GM23338 (cell line): ENCODE measurements around the gene CD7. TPM values are rescaled to one million over a fixed set of nuclear protein-coding genes. Genes with fewer than 3 reads are reported as not detected.

Source experiments
- ATAC-seq: fragments of 200-7000 bp; cut with Tn5 transposase; 3 replicates; pipeline ENCODE4 v1.9.1; 2020
- DNase-seq: peaks from one replicate; pipeline ENCODE4 v3.0.0-alpha.2; 2015; ENCODE audit warnings: low spot score
- H2AFZ ChIP-seq: fragments of 200-600 bp; sonication (generic); 2 replicates; pipeline ENCODE4 v1.8.0; 2016; ENCODE audit warnings: antibody characterized with exemption, mild to moderate bottlenecking, moderate library complexity
- H3F3A ChIP-seq: fragments of 200-600 bp; sonication (generic); replicated peaks from 2 replicates; pipeline ENCODE4 v1.8.0; 2017; ENCODE audit warnings: antibody characterized with exemption, mixed run types, low read depth
- H3K27ac ChIP-seq: fragments of 200-600 bp; sonication (generic); 2 replicates; pipeline ENCODE4 v1.6.1; 2016; ENCODE audit warnings: low read depth
- H3K27me3 ChIP-seq: fragments of 200-600 bp; sonication (generic); 2 replicates; pipeline ENCODE4 v1.8.0; 2016; ENCODE audit warnings: mild to moderate bottlenecking, mixed run types, moderate library complexity; ENCODE audit not compliant: insufficient read depth
- H3K36me3 ChIP-seq: fragments of 200-600 bp; sonication (generic); 2 replicates; pipeline ENCODE4 v1.8.0; 2016; ENCODE audit warnings: mild to moderate bottlenecking; ENCODE audit not compliant: insufficient read depth
- H3K4me1 ChIP-seq: fragments of 200-600 bp; sonication (generic); 2 replicates; pipeline ENCODE4 v1.8.0; 2016; ENCODE audit warnings: mild to moderate bottlenecking, moderate library complexity; ENCODE audit not compliant: insufficient read depth
- H3K4me2 ChIP-seq: fragments of 200-600 bp; sonication (generic); 2 replicates; pipeline ENCODE4 v1.7.1; 2017; ENCODE audit warnings: mixed run types
- H3K4me3 ChIP-seq: fragments of 200-600 bp; sonication (generic); 2 replicates; pipeline ENCODE4 v1.6.1; 2016; ENCODE audit warnings: mixed run types
- H3K79me2 ChIP-seq: fragments of 200-600 bp; sonication (generic); replicated peaks from 2 replicates; pipeline ENCODE4 v1.8.0; 2017; ENCODE audit warnings: mild to moderate bottlenecking; ENCODE audit not compliant: insufficient read depth
- H3K9me2 ChIP-seq: fragments of 200-600 bp; sonication (generic); 2 replicates; pipeline ENCODE4 v1.8.0; 2017; ENCODE audit not compliant: insufficient read depth
- H4K20me1 ChIP-seq: fragments of 200-600 bp; sonication (generic); replicated peaks from 2 replicates; pipeline ENCODE4 v1.8.0; 2017; ENCODE audit warnings: mild to moderate bottlenecking; ENCODE audit not compliant: insufficient read depth
- H3K27ac Mint-ChIP-seq: 2 replicates; pipeline ENCODE4 v1.8.0; 2020; ENCODE audit warnings: inconsistent platforms, mild to moderate bottlenecking, moderate library complexity, mixed read lengths
- H3K27me3 Mint-ChIP-seq: 3 replicates; pipeline ENCODE4 v1.8.0; 2022; ENCODE audit warnings: low read depth, mild to moderate bottlenecking, moderate library complexity, mixed read lengths, inconsistent platforms; ENCODE audit not compliant: insufficient read depth, poor library complexity
- H3K36me3 Mint-ChIP-seq: 3 replicates; pipeline ENCODE4 v1.8.0; 2021; ENCODE audit warnings: low read depth, mild to moderate bottlenecking, inconsistent platforms, moderate library complexity, mixed read lengths
- H3K4me1 Mint-ChIP-seq: 3 replicates; pipeline ENCODE4 v1.8.0; 2020; ENCODE audit warnings: mild to moderate bottlenecking, inconsistent platforms, mixed read lengths
- H3K4me3 Mint-ChIP-seq: 3 replicates; pipeline ENCODE4 v1.8.0; 2021; ENCODE audit warnings: moderate library complexity, mild to moderate bottlenecking, inconsistent platforms, mixed read lengths
- H3K9me3 Mint-ChIP-seq: 3 replicates; pipeline ENCODE4 v1.8.0; 2020; ENCODE audit warnings: moderate library complexity, mild to moderate bottlenecking, inconsistent platforms, mixed read lengths
- CREB1 ChIP-seq: fragments of 250-450 bp; sonication (Bioruptor Pico); IDR thresholded peaks from 2 replicates; pipeline ENCODE4 v1.5.0; 2020; ENCODE audit warnings: low read depth, mild to moderate bottlenecking, moderate library complexity
- EZH2 ChIP-seq: fragments of 200-600 bp; sonication (generic); IDR thresholded peaks from one replicate; pipeline ENCODE4 v1.8.0; 2017; ENCODE audit warnings: antibody characterized with exemption, mild to moderate bottlenecking, low read depth; ENCODE audit not compliant: unreplicated experiment
- JUNB ChIP-seq: IDR thresholded peaks from one replicate; pipeline ENCODE4 v1.6.1; 2016; ENCODE audit warnings: antibody characterized with exemption; ENCODE audit not compliant: unreplicated experiment
- NANOG ChIP-seq: IDR thresholded peaks from 2 replicates; pipeline ENCODE4 v1.6.1; 2016; ENCODE audit warnings: antibody characterized with exemption, borderline replicate concordance
- STAT1 ChIP-seq: IDR thresholded peaks from one replicate; pipeline ENCODE4 v1.6.1; 2016; ENCODE audit warnings: antibody characterized with exemption; ENCODE audit not compliant: unreplicated experiment
- ZNF114 ChIP-seq: fragments of 250-450 bp; sonication (Bioruptor Pico); IDR thresholded peaks from 2 replicates; pipeline ENCODE4 v1.5.0; 2020; ENCODE audit warnings: mild to moderate bottlenecking, moderate library complexity
- ZNF331 ChIP-seq: fragments of 250-450 bp; sonication (Bioruptor Pico); IDR thresholded peaks from 2 replicates; pipeline ENCODE4 v1.5.0; 2020; ENCODE audit warnings: low read depth, mild to moderate bottlenecking, moderate library complexity
- polyA plus RNA-seq: library from polyadenylated mRNA; unstranded; fragments of >200 nt; fragmentation: Nextera tagmentation; extraction: Ambion mirVana; gene quantifications from 2 replicates; pipeline ENCODE4 v1.2.1, GENCODE V29; 2016
- total RNA-seq: library from RNA; depleted of rRNA; stranded (reverse); fragments of >200 nt; shearing (Covaris generic); gene quantifications from 2 replicates; pipeline ENCODE4 v1.2.3, GENCODE V29; 2014
- TF ChIP-seq, protein P1 (sequence below): fragments of 250-450 bp; sonication (Bioruptor Pico); IDR thresholded peaks from 2 replicates; pipeline ENCODE4 v1.5.0; 2020; ENCODE audit warnings: mild to moderate bottlenecking, moderate library complexity
- TF ChIP-seq, protein P2 (sequence below), 2 experiments: fragments of 200-600 bp in 1 of 2; sonication (generic) in 1 of 2; conservative IDR thresholded peaks; 2 replicates each; pipeline versions ENCODE4 v1.5.1 to v1.6.1; 2016 to 2017; ENCODE audit warnings: antibody characterized with exemption in 2 of 2, low read depth in 2 of 2, mild to moderate bottlenecking in 2 of 2, moderate library complexity in 1 of 2
- TF ChIP-seq, protein P3 (sequence below): IDR thresholded peaks from 2 replicates; pipeline ENCODE4 v1.6.1; 2016; ENCODE audit warnings: antibody characterized with exemption

Gene CD7
- total and polyA plus RNA-seq, 2 experiments from 2014 or later: 0.42 to 0.44 TPM

GRCh38 chr17:82277851-82278250, 39.6 kb downstream of the CD7 start:
- H3K27ac ChIP-seq: no peak overlapping the region
- no peaks in the 10 kb centered on the region for H3K27me3 ChIP-seq
- no peaks in the 10 kb centered on the region for H3K79me2 ChIP-seq
- ATAC-seq (no peak), DNase-seq (no peak)
- no peaks in the 10 kb centered on the region for H3K36me3 ChIP-seq
- no peaks in the 10 kb centered on the region for H3K9me2 ChIP-seq
- H3K27ac Mint-ChIP-seq: no peak overlapping the region
- H4K20me1 ChIP-seq: peaks cover 5% of the 10 kb centered on the region; the same call in 1 of the 2 replicates
- H3F3A ChIP-seq: 0 out of 2 replicates have a peak, but pooled peaks cover 14% of the 10 kb centered on the region
- no peaks in the 10 kb centered on the region; the same call in 2 of the 3 replicates for H3K9me3 Mint-ChIP-seq
- H3K4me2 ChIP-seq: no peak overlapping the region
- peaks cover 19% of the 10 kb centered on the region for H3K27me3 Mint-ChIP-seq
- TF ChIP-seq CREB1 (CRISPR knock-in tag) (no peak), JUNB (no peak), STAT1 (no peak), ZNF331 (CRISPR knock-in tag) (no peak)
- TF ChIP-seq, protein P1, sequence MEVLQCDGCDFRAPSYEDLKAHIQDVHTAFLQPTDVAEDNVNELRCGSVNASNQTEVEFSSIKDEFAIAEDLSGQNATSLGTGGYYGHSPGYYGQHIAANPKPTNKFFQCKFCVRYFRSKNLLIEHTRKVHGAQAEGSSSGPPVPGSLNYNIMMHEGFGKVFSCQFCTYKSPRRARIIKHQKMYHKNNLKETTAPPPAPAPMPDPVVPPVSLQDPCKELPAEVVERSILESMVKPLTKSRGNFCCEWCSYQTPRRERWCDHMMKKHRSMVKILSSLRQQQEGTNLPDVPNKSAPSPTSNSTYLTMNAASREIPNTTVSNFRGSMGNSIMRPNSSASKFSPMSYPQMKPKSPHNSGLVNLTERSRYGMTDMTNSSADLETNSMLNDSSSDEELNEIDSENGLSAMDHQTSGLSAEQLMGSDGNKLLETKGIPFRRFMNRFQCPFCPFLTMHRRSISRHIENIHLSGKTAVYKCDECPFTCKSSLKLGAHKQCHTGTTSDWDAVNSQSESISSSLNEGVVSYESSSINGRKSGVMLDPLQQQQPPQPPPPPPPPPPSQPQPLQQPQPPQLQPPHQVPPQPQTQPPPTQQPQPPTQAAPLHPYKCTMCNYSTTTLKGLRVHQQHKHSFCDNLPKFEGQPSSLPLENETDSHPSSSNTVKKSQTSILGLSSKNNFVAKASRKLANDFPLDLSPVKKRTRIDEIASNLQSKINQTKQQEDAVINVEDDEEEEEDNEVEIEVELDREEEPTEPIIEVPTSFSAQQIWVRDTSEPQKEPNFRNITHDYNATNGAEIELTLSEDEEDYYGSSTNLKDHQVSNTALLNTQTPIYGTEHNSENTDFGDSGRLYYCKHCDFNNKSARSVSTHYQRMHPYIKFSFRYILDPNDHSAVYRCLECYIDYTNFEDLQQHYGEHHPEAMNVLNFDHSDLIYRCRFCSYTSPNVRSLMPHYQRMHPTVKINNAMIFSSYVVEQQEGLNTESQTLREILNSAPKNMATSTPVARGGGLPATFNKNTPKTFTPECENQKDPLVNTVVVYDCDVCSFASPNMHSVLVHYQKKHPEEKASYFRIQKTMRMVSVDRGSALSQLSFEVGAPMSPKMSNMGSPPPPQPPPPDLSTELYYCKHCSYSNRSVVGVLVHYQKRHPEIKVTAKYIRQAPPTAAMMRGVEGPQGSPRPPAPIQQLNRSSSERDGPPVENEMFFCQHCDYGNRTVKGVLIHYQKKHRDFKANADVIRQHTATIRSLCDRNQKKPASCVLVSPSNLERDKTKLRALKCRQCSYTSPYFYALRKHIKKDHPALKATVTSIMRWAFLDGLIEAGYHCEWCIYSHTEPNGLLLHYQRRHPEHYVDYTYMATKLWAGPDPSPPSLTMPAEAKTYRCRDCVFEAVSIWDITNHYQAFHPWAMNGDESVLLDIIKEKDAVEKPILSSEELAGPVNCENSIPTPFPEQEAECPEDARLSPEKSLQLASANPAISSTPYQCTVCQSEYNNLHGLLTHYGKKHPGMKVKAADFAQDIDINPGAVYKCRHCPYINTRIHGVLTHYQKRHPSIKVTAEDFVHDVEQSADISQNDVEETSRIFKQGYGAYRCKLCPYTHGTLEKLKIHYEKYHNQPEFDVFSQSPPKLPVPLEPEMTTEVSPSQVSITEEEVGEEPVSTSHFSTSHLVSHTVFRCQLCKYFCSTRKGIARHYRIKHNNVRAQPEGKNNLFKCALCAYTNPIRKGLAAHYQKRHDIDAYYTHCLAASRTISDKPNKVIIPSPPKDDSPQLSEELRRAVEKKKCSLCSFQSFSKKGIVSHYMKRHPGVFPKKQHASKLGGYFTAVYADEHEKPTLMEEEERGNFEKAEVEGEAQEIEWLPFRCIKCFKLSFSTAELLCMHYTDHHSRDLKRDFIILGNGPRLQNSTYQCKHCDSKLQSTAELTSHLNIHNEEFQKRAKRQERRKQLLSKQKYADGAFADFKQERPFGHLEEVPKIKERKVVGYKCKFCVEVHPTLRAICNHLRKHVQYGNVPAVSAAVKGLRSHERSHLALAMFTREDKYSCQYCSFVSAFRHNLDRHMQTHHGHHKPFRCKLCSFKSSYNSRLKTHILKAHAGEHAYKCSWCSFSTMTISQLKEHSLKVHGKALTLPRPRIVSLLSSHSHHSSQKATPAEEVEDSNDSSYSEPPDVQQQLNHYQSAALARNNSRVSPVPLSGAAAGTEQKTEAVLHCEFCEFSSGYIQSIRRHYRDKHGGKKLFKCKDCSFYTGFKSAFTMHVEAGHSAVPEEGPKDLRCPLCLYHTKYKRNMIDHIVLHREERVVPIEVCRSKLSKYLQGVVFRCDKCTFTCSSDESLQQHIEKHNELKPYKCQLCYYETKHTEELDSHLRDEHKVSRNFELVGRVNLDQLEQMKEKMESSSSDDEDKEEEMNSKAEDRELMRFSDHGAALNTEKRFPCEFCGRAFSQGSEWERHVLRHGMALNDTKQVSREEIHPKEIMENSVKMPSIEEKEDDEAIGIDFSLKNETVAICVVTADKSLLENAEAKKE: no peak
- peaks cover 4% of the 10 kb centered on the region; the same call in 1 of the 2 replicates for H3K4me1 ChIP-seq
- H3K4me1 Mint-ChIP-seq: peaks cover 29% of the 10 kb centered on the region
- H3K4me3 Mint-ChIP-seq: no peak overlapping the region
- H3K4me3 ChIP-seq: no peak overlapping the region
- no peaks in the 10 kb centered on the region for H3K36me3 Mint-ChIP-seq
- no peak overlapping the region for H2AFZ ChIP-seq

DNA sequence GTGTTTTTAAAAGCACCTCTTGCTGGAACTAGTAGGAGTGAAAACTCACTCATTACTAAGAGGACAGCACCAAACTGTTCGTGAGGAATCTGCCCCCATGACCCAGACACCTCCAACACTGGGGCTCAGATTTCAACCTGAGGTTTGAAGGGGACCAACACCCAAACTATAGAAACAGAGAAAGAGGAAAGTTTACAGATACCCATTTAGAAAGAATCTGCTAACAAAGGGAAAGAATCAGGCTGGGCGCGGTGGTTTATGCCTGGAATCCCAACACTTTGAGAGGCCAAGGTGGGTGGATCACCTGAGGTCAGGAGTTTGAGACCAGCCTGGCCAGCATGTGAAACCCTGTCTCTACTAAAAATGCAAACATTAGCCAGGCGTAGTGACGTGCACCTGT, 40.5 kb downstream of the CD7 start:
- H3K27me3 Mint-ChIP-seq: peaks cover 21% of the 10 kb centered on the region
- Histone ChIP-seq H3K4me3 (no peak overlapping the region), H3K27ac (no peak overlapping the region), H3K4me1 (peaks cover 4% of the 10 kb centered on the region; the same call in 1 of the 2 replicates), H4K20me1 (peaks cover 11% of the 10 kb centered on the region), H2AFZ (no peak overlapping the region), H3K36me3 (no peaks in the 10 kb centered on the region), H3K27me3 (no peaks in the 10 kb centered on the region), H3K9me2 (no peaks in the 10 kb centered on the region), H3K79me2 (peaks cover 7% of the 10 kb centered on the region), H3F3A (0 out of 2 replicates have a peak, but pooled peaks cover 14% of the 10 kb centered on the region), H3K4me2 (no peak overlapping the region)
- no peaks in the 10 kb centered on the region; the same call in 2 of the 3 replicates for H3K9me3 Mint-ChIP-seq
- no peak overlapping the region; the same call in 2 of the 3 replicates for H3K4me3 Mint-ChIP-seq
- no peak overlapping the region for H3K27ac Mint-ChIP-seq
- DNase-seq: no peak
- H3K36me3 Mint-ChIP-seq: peaks cover 7% of the 10 kb centered on the region
- peaks cover 35% of the 10 kb centered on the region for H3K4me1 Mint-ChIP-seq
- no peak for ATAC-seq
- TF ChIP-seq ZNF114 (CRISPR knock-in tag): no peak
- TF ChIP-seq NANOG: no peak
- TF ChIP-seq, protein P2, sequence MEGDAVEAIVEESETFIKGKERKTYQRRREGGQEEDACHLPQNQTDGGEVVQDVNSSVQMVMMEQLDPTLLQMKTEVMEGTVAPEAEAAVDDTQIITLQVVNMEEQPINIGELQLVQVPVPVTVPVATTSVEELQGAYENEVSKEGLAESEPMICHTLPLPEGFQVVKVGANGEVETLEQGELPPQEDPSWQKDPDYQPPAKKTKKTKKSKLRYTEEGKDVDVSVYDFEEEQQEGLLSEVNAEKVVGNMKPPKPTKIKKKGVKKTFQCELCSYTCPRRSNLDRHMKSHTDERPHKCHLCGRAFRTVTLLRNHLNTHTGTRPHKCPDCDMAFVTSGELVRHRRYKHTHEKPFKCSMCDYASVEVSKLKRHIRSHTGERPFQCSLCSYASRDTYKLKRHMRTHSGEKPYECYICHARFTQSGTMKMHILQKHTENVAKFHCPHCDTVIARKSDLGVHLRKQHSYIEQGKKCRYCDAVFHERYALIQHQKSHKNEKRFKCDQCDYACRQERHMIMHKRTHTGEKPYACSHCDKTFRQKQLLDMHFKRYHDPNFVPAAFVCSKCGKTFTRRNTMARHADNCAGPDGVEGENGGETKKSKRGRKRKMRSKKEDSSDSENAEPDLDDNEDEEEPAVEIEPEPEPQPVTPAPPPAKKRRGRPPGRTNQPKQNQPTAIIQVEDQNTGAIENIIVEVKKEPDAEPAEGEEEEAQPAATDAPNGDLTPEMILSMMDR (conservative IDR thresholded peaks at IDR 0.05; ENCODE audit: low read depth in 2 of 2): no peak
- TF ChIP-seq STAT1: no peak
- TF ChIP-seq, protein P3, sequence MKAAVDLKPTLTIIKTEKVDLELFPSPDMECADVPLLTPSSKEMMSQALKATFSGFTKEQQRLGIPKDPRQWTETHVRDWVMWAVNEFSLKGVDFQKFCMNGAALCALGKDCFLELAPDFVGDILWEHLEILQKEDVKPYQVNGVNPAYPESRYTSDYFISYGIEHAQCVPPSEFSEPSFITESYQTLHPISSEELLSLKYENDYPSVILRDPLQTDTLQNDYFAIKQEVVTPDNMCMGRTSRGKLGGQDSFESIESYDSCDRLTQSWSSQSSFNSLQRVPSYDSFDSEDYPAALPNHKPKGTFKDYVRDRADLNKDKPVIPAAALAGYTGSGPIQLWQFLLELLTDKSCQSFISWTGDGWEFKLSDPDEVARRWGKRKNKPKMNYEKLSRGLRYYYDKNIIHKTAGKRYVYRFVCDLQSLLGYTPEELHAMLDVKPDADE: no peak
- TF ChIP-seq EZH2: no peak
- no peak for TF ChIP-seq ZNF331 (CRISPR knock-in tag)
- no peak for TF ChIP-seq JUNB
